D721Med (cell line): ENCODE data around the gene P2RX3.

Source experiments
- DNase-seq: peaks from one replicate; pipeline ENCODE4 v3.0.0; 2011; ENCODE audit warnings: low spot score; ENCODE audit not compliant: insufficient read length
- FAIRE-seq: peaks from 2 replicates; lab custom pipeline; 2011; peaks lifted over from hg19 to GRCh38; lab: Jason Lieb, UNC
- CTCF ChIP-seq: IDR thresholded peaks from 2 replicates; pipeline ENCODE4 v1.5.1; 2012; ENCODE audit warnings: mild to moderate bottlenecking, control low read depth; ENCODE audit not compliant: insufficient read depth; ENCODE audit errors: missing control alignments

Gene P2RX3

DNA sequence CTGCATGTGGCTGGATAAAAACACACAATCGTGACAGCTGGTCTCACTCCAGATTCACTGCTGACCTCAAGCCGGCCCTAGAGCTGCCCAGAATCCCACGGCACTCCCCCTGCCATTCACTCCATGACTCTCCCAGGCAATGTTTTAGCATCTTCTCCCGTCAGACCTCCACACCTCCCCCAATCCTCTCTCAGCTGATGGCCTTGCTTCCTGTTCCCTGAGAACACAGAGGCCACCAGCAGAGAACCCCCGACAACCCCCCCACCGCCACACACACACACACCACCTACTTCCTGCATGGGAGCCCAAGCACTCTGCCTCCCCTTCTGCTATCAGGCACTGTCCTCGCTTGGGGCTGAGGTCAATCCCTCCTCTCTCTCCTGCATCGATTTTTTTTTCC, 22.7 kb upstream of the P2RX3 start:
- TF ChIP-seq CTCF, result no peak
- DNase-seq (no peak), FAIRE-seq (no peak)

DNA sequence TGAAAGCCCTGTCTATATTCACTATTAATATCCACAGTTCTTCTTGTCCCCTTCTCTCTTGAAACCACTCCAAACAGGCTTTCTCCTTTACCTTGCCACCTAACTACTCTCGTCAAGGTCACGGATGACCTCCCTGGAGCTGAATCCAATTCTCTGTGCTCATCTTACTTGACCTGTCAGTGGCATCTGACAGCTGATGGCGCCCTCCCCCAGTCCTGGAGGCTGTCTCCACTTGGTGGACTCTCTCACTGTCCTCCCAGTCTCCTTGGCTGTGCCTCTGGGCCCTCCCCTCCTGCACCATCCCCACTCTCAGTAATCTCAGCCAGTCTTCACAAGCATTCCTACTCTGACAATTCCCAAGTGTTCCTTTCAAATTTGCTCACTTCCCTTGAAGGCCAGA, 22.1 kb upstream of the P2RX3 start:
- no peak for FAIRE-seq
- no peak for DNase-seq
- no peak for TF ChIP-seq CTCF

DNA sequence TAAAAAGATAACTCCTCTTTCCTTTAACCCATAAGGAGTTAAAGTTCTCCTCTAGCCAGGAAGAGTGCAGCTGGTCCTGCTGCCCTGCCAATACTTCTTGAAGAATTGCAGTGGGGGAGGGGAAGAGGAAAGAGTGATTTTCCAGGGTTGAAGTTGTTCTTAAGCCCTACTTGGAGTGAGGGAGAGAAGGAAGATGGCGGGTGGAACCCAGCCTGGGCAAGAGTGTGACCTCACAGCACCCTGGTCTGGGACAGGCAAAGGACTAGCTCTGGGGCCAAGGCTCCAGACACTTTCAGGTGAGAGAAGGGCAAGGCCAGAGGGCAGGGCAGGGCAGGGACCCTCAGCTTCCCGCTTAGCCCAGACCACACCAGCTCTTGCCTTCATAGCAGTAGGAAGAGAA, 20.0 kb upstream of the P2RX3 start:
- FAIRE-seq, result no peak
- no peak for TF ChIP-seq CTCF
- no peak for DNase-seq

DNA sequence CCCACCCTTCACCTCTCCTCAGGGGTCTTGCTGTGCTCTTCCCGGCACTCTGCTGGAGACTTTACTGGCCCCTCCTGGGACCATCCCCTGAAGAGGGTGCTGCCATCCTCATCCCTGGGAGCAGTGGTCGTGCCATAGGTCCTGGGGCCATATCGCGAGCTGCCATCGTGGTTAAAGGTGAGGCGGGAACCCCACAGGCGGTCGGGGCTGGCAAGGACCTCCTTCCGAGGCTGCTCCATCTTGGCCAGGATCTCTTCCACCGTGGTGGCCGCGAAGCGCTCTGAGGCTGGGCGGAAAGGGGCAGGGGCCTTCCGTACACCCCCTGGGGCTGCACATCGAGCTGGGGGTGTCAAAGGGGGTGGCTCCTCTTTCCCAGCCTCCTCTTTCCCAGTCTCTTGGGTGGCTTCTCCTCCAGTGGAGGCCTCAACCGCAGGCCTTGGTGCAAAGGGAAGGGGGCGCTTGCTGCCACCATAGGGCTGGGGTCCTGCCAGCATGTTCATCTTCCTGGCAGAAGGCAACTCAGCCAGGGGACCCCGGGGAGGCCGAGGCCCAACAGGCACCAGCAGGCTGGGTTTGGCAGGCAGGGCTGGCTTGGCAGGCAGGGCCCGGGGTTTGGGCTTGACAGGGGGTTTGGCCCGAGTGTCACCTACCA, 18.0 kb upstream of the P2RX3 start:
- DNase-seq (no peak), FAIRE-seq (no peak)
- TF ChIP-seq CTCF, result no peak

- TF ChIP-seq CTCF, result no peak
- no peak for DNase-seq
- no peak for FAIRE-seq
Observed at GRCh38 chr11:57320719-57321387, 17.3 kb upstream of the P2RX3 start.

GRCh38 chr11:57321388-57322255, 16.5 kb upstream of the P2RX3 start:
- FAIRE-seq, result no peak
- DNase-seq, result no peak
- no peak for TF ChIP-seq CTCF
